GM13977 (cell line): ENCODE data around the gene EMC1.

Source experiments
- DNase-seq: peaks from one replicate; pipeline ENCODE4 v3.0.0; 2012; ENCODE audit warnings: low spot score
- CTCF ChIP-seq: IDR thresholded peaks from 2 replicates; pipeline ENCODE4 v1.5.1; 2012; ENCODE audit warnings: mild to moderate bottlenecking, control low read depth; ENCODE audit not compliant: insufficient read depth; ENCODE audit errors: extremely low read depth, missing control alignments
- in situ Hi-C: fragments of 300-500 bp; cut with MboI; formaldehyde crosslinking; loops from one replicate; pipeline ENCODE4 v1.12.0; 2022; ENCODE audit warnings: low sequenced_read_pairs, low pct_unique_long_range_greater_than_20kb, mixed read lengths, inconsistent platforms; ENCODE audit not compliant: unreplicated experiment

Gene EMC1

GRCh38 chr1:19167140-19167539 is 84.2 kb downstream of the EMC1 start:
- TF ChIP-seq CTCF: no peak
- no peak for DNase-seq
- in situ Hi-C loops: no loop called here

- in situ Hi-C loops: no loop called here
- no peak for DNase-seq
- no peak for TF ChIP-seq CTCF
These were observed 85.3 kb downstream of the EMC1 start for GRCh38 chr1:19166066-19166465.
